GM12878 (cell line): Measurements from ENCODE around the gene PLPP2.

Experiments
- CHD2 ChIP-seq: IDR thresholded peaks from 2 replicates; pipeline ENCODE4 v1.6.1; 2011; ENCODE audit warnings: low read depth, low read length, improper control_type of control experiment, borderline replicate concordance
- EGR1 ChIP-seq, 2 experiments: IDR thresholded peaks; 1 replicate in 1 of 2; 2 replicates in 1 of 2; pipeline ENCODE4 v1.6.1; 2011 to 2012; ENCODE audit warnings: low read depth in 2 of 2, low read length in 2 of 2, borderline replicate concordance in 1 of 2, mild to moderate bottlenecking in 1 of 2, moderate library complexity in 1 of 2
- EZH2 ChIP-seq: IDR thresholded peaks from 2 replicates; pipeline ENCODE4 v1.6.1; 2012; ENCODE audit warnings: low read depth, mild to moderate bottlenecking, control low read depth, inconsistent platforms, low read length, borderline replicate concordance; ENCODE audit not compliant: control insufficient read depth
- JUNB ChIP-seq: IDR thresholded peaks from 2 replicates; pipeline ENCODE4 v1.6.1; 2016; ENCODE audit warnings: antibody characterized with exemption, mild to moderate bottlenecking
- POLR2A ChIP-seq: IDR thresholded peaks from 2 replicates; pipeline ENCODE4 v1.6.1; 2011; ENCODE audit warnings: low read depth, mild to moderate bottlenecking, low read length
- POLR2AphosphoS5 ChIP-seq: IDR thresholded peaks from 2 replicates; pipeline ENCODE4 v1.6.1; 2011; ENCODE audit warnings: mild to moderate bottlenecking, low read length, inconsistent platforms
- POU2F2 ChIP-seq: IDR thresholded peaks from 3 replicates; pipeline ENCODE4 v1.6.1; 2011; ENCODE audit warnings: low read depth, mild to moderate bottlenecking, low read length, borderline replicate concordance
- RAD21 ChIP-seq: IDR thresholded peaks from 2 replicates; pipeline ENCODE4 v1.6.1; 2011; ENCODE audit warnings: mild to moderate bottlenecking, low read depth, low read length, moderate library complexity; ENCODE audit not compliant: insufficient read depth
- SUZ12 ChIP-seq: fragments of 200-600 bp; sonication (generic); IDR thresholded peaks from one replicate; pipeline ENCODE4 v1.6.1; 2018; ENCODE audit warnings: antibody characterized with exemption, mild to moderate bottlenecking; ENCODE audit not compliant: unreplicated experiment
- YBX1 ChIP-seq: fragments of 450-650 bp; IDR thresholded peaks from 2 replicates; pipeline ENCODE4 v1.6.1; 2016; ENCODE audit warnings: antibody characterized with exemption
- YY1 ChIP-seq: IDR thresholded peaks from 2 replicates; pipeline ENCODE4 v1.6.1; 2011; ENCODE audit warnings: low read depth, mild to moderate bottlenecking, low read length
- TF ChIP-seq, protein P1 (sequence below), 3 experiments: IDR thresholded peaks in 2 of 3; conservative IDR thresholded peaks in 1 of 3; 2 replicates each; pipeline ENCODE4 v1.5.1; 2011; ENCODE audit warnings: low read depth in 3 of 3, low read length in 3 of 3, mild to moderate bottlenecking in 3 of 3, control low read depth in 2 of 3, moderate library complexity in 2 of 3, inconsistent platforms in 1 of 3, mixed read lengths in 1 of 3; ENCODE audit not compliant: control insufficient read depth in 2 of 3, insufficient read depth in 1 of 3; ENCODE audit errors: extremely low read depth in 1 of 3
- TF ChIP-seq, protein P2 (sequence below): IDR thresholded peaks from 2 replicates; pipeline ENCODE4 v1.6.1; 2012; ENCODE audit warnings: low read depth, low read length, improper control_type of control experiment
- TF ChIP-seq, protein P3 (sequence below): fragments of 450-650 bp; conservative IDR thresholded peaks from 2 replicates; pipeline ENCODE4 v1.6.1; 2017; ENCODE audit warnings: mild to moderate bottlenecking, moderate library complexity

DNA sequence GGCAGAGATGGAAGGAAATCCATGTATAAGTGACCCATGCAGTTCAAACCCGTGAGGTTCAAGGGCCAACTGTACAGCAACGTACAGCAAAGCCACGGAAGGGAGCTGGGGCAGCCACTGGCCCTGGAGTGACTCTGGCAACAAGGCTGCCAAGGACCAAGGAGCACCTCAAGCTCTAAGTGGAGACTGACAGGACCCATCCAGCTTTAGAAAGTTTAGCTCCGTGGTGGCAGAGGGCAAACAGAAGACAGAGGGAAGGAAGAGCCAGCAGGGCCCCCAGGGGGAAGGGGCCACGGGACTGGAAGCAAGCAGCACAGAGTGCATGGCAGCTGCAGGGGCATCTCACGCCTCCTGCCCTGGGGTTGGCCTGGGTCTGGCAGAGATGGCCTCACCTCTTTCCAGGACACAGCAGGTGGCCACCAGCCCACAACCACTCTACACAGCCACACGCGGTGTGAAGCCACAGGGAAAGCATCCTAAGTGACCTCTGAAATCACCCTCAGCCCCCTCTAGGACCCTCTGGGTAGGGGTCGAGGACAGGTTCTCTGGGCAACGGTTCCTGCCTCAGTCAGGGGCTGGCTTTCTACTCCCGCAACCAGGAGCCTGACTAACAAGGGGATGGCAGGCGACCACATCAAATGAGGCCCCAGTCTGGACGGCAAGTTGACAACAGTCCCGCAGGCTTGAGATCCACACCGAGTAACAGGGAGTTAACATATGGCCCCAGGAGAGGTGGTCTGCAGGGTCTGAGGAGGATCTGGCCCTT lies 49.6 kb upstream of the PLPP2 start:
- TF ChIP-seq RAD21 = no peak
- TF ChIP-seq, protein P1, sequence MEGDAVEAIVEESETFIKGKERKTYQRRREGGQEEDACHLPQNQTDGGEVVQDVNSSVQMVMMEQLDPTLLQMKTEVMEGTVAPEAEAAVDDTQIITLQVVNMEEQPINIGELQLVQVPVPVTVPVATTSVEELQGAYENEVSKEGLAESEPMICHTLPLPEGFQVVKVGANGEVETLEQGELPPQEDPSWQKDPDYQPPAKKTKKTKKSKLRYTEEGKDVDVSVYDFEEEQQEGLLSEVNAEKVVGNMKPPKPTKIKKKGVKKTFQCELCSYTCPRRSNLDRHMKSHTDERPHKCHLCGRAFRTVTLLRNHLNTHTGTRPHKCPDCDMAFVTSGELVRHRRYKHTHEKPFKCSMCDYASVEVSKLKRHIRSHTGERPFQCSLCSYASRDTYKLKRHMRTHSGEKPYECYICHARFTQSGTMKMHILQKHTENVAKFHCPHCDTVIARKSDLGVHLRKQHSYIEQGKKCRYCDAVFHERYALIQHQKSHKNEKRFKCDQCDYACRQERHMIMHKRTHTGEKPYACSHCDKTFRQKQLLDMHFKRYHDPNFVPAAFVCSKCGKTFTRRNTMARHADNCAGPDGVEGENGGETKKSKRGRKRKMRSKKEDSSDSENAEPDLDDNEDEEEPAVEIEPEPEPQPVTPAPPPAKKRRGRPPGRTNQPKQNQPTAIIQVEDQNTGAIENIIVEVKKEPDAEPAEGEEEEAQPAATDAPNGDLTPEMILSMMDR (IDR thresholded peaks at IDR 0.05 in 2 of 3, conservative IDR thresholded peaks at IDR 0.05 in 1 of 3; ENCODE audit: control insufficient read depth in 2 of 3, extremely low read depth in 1 of 3, insufficient read depth in 1 of 3, low read depth in 3 of 3, low read length in 3 of 3) = no peak
- TF ChIP-seq EGR1 (IDR thresholded peaks at IDR 0.05; ENCODE audit: borderline replicate concordance in 1 of 2, low read depth in 2 of 2, low read length in 2 of 2) = no peak
- TF ChIP-seq YY1 = no peak
- no peak for TF ChIP-seq SUZ12
- no peak for TF ChIP-seq JUNB
- TF ChIP-seq EZH2 = no peak
- TF ChIP-seq, protein P2, sequence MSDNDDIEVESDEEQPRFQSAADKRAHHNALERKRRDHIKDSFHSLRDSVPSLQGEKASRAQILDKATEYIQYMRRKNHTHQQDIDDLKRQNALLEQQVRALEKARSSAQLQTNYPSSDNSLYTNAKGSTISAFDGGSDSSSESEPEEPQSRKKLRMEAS = no peak
- no peak for TF ChIP-seq POLR2A
- TF ChIP-seq CHD2 = no peak
- no peak for TF ChIP-seq YBX1
- no peak for TF ChIP-seq POU2F2
- no peak for TF ChIP-seq POLR2AphosphoS5
- TF ChIP-seq, protein P3, sequence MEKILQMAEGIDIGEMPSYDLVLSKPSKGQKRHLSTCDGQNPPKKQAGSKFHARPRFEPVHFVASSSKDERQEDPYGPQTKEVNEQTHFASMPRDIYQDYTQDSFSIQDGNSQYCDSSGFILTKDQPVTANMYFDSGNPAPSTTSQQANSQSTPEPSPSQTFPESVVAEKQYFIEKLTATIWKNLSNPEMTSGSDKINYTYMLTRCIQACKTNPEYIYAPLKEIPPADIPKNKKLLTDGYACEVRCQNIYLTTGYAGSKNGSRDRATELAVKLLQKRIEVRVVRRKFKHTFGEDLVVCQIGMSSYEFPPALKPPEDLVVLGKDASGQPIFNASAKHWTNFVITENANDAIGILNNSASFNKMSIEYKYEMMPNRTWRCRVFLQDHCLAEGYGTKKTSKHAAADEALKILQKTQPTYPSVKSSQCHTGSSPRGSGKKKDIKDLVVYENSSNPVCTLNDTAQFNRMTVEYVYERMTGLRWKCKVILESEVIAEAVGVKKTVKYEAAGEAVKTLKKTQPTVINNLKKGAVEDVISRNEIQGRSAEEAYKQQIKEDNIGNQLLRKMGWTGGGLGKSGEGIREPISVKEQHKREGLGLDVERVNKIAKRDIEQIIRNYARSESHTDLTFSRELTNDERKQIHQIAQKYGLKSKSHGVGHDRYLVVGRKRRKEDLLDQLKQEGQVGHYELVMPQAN = no peak
